LNCaP clone FGC (cell line): ENCODE measurements around the gene MEGF11.
"Not testable (repeated sequence)": the region's sequence is repeated elsewhere in the genome, so short reads cannot be mapped to it uniquely, and the experiment has no call there.

Experiments
- DNase-seq: peaks from one replicate; pipeline ENCODE4 v3.0.0-alpha.2; 2011; ENCODE audit warnings: low read depth
- H3K4me3 ChIP-seq: 2 replicates; pipeline ENCODE4 v1.5.1; 2011; ENCODE audit warnings: mild to moderate bottlenecking, low read depth, low read length, control low read depth
- TF ChIP-seq, protein P1 (sequence below): IDR thresholded peaks from 2 replicates; pipeline ENCODE4 v1.5.1; 2012; ENCODE audit warnings: mild to moderate bottlenecking; ENCODE audit not compliant: control insufficient read depth, insufficient read depth; ENCODE audit errors: extremely low read depth

Gene MEGF11

GRCh38 chr15:65869126-65869953, 384.2 kb downstream of the MEGF11 start, which contains the start of gene RAB11A:
Gene RAB11A, plus strand, starts transcription at chr15:65869491. Its CDS starts 95 bp downstream, at chr15:65869586.
- TF ChIP-seq, protein P1, sequence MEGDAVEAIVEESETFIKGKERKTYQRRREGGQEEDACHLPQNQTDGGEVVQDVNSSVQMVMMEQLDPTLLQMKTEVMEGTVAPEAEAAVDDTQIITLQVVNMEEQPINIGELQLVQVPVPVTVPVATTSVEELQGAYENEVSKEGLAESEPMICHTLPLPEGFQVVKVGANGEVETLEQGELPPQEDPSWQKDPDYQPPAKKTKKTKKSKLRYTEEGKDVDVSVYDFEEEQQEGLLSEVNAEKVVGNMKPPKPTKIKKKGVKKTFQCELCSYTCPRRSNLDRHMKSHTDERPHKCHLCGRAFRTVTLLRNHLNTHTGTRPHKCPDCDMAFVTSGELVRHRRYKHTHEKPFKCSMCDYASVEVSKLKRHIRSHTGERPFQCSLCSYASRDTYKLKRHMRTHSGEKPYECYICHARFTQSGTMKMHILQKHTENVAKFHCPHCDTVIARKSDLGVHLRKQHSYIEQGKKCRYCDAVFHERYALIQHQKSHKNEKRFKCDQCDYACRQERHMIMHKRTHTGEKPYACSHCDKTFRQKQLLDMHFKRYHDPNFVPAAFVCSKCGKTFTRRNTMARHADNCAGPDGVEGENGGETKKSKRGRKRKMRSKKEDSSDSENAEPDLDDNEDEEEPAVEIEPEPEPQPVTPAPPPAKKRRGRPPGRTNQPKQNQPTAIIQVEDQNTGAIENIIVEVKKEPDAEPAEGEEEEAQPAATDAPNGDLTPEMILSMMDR, result peak; percentile 39
- H3K4me3 ChIP-seq, result peak within 1 kb of the TSS; percentile 80
- peak; percentile 83 for DNase-seq

DNA sequence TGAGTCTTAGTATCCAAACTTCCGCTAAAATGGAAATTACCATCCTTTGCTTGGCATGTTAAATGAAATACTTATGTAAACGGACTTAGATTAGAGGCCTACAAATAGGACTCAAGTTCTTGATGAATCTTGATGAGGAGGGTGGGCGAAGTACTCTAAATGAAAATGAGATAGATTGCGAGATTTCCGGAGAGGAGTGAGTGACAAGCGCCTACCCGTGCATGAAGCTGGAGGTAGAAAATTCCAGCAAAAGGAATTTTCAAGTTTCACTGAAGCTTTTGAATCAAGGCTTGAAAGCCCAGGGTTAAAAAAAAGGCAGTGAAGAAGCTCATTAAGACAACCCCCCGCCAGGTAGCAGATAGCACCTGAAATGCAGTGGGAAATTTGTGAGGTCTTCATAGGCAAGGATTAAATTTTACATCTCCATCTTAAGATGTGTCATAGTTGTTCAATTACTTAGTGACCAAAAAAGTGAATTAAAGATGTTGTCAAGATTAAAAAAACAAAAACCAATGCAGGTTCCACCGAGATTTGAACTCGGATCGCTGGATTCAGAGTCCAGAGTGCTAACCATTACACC, 384.9 kb downstream of the MEGF11 start:
- TF ChIP-seq, protein P1, result no peak
- no peak for DNase-seq
- H3K4me3 ChIP-seq, result peak overlapping the region; percentile 80

- not testable (repeated sequence) for DNase-seq, H3K4me3 ChIP-seq
These were observed 385.6 kb downstream of the MEGF11 start for GRCh38 chr15:65867933-65868332.

DNA sequence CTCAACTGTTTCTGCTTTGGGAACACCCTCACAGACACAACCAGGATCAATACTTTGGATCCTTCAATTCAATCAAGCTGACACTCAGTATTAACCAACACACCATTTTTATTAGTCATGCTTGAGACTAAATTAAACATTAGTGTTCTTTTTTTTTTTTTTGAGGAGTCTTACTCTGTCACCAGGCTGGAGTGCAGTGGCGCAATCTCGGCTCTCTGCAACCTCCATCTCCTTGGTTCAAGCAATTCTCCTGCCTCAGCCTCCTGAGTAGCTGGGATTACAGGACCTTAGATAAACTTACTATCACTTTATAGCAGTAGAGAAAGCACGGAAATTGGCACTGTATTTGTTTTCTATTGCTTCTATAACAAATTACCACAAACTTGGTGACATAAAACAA, 386.3 kb downstream of the MEGF11 start:
- no peak for DNase-seq
- TF ChIP-seq, protein P1, result no peak
- no peak overlapping the region for H3K4me3 ChIP-seq

GRCh38 chr15:65863106-65863505, 390.4 kb downstream of the MEGF11 start:
- DNase-seq, result no peak
- H3K4me3 ChIP-seq, result no peak overlapping the region
- TF ChIP-seq, protein P1, result no peak

GRCh38 chr15:65862682-65863081, 390.9 kb downstream of the MEGF11 start:
- no peak for DNase-seq
- TF ChIP-seq, protein P1, result peak; percentile 30; the same call in 1 of the 2 replicates
- no peak overlapping the region for H3K4me3 ChIP-seq

DNA sequence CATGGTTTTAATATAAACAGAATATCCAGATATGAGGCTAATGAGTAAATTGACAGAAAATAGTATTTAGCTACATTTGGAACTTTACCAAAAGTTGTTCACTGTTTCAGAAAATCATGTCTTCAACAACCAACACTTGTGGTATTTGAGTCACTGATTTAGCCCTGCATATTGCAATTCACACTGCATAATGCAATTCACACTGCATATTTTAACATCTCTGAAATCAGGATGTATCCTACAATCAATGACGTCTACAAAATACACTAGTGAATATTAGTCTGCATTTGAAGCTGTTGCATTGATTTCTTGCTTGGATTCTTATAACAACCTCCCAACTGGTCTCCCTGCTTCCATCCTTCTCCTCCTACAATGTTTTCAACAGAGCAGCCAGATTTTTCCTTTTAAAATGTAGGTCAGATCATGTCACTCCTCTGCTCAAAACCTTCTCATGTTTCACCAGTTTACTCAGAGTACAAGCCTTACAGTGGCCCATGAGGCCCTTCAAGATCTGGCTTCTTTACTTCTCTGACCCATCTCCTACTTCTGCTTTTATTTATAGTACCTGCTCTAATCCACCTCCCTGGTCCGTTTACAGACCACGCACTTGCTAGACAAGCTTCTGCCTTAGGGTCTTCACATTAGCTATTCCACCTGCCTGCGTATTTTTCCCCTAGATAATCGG, 395.7 kb downstream of the MEGF11 start:
- no peak for DNase-seq
- no peak overlapping the region for H3K4me3 ChIP-seq
- TF ChIP-seq, protein P1, result no peak
